ENCODE measurements around the gene LIN52. TPM values are rescaled to one million over a fixed set of nuclear protein-coding genes. Genes with fewer than 3 reads are reported as not detected.

LIN52 gene
- total RNA-seq, 2 donors from 2014 or later, result 7.8 to 8.1 TPM

DNA sequence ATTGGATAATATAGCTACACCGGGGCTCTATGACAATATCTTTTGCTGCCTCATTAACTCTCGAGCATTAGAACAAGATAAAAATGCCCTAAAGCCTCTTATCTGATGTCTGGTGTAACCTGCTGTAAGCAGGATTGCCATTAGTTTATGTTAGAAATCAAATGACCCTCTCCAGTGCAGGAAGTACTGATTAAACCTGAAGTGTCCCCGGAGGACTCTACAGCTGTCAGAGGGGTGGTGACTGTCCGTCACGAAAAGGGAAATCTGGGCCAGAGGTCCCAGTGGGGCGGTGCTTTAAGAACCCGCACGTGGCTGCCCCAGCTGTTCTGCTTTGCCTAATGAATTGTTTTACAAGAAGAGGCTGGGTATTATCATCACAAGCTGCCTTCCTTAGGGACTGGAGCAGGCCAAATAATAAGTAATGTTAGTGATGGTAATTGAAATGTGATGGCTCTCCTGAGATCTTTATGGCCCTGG is 55.7 kb downstream of the LIN52 start:
- 50% methylated on average over 8 of the region's 8 CpGs for WGBS
- Histone ChIP-seq H3K27me3 (replicated peaks; ENCODE audit: insufficient read depth) (no peaks in the 10 kb centered on the region), H3K4me3 (no peak overlapping the region), H3K36me3 (no peaks in the 10 kb centered on the region), H3K27ac (no peak overlapping the region), H3K9me3 (no peaks in the 10 kb centered on the region), H3K4me1 (replicated peaks) (no peaks in the 10 kb centered on the region)
- DNase-seq (ENCODE audit: low spot score), result no peak
- TF ChIP-seq POLR2A (IDR thresholded peaks at IDR 0.05) (no peak), POLR2AphosphoS5 (IDR thresholded peaks at IDR 0.05) (no peak)
- TF ChIP-seq, protein P1, sequence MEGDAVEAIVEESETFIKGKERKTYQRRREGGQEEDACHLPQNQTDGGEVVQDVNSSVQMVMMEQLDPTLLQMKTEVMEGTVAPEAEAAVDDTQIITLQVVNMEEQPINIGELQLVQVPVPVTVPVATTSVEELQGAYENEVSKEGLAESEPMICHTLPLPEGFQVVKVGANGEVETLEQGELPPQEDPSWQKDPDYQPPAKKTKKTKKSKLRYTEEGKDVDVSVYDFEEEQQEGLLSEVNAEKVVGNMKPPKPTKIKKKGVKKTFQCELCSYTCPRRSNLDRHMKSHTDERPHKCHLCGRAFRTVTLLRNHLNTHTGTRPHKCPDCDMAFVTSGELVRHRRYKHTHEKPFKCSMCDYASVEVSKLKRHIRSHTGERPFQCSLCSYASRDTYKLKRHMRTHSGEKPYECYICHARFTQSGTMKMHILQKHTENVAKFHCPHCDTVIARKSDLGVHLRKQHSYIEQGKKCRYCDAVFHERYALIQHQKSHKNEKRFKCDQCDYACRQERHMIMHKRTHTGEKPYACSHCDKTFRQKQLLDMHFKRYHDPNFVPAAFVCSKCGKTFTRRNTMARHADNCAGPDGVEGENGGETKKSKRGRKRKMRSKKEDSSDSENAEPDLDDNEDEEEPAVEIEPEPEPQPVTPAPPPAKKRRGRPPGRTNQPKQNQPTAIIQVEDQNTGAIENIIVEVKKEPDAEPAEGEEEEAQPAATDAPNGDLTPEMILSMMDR (IDR thresholded peaks at IDR 0.05), result no peak
- intact Hi-C loops (cut with DNase I), result no loop called here

GRCh38 chr14:74141703-74142102 is 56.9 kb downstream of the LIN52 start:
- 74% methylated on average over 3 of the region's 3 CpGs for WGBS

DNA sequence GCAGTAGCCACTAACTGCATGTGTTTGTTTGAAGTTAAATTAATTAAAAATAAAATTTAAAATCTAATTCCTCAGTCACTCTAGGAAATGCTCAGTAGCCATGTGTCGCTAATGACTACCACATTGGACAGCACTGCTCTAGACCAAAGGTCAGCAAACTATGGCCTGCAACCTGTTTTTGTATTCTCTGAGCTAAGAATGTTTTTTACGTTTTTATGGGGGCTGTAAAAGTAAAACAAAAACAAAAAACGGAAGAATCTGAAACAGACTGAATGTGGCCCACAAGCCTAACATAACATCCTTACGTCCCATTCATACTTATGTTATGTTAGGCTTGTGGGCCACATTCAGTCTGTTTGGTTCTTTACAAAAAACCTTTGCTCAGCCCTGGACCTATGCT is 57.8 kb downstream of the LIN52 start:
- no peaks in the 10 kb centered on the region for H3K36me3 ChIP-seq
- DNase-seq (ENCODE audit: low spot score), result no peak
- no peak overlapping the region for H3K27ac ChIP-seq
- no peak overlapping the region for H3K4me3 ChIP-seq
- no peak for TF ChIP-seq POLR2AphosphoS5 (IDR thresholded peaks at IDR 0.05)
- intact Hi-C loops (cut with DNase I), result no loop called here
- no peaks in the 10 kb centered on the region for H3K27me3 ChIP-seq (replicated peaks; ENCODE audit: insufficient read depth)
- no peaks in the 10 kb centered on the region for H3K4me1 ChIP-seq (replicated peaks)
- WGBS, result 85% methylated on average over 4 of the region's 4 CpGs
- H3K9me3 ChIP-seq, result no peaks in the 10 kb centered on the region

More at GRCh38 chr14:74141703-74142102, 56.9 kb downstream of the LIN52 start:
- Histone ChIP-seq H3K27ac (no peak overlapping the region), H3K36me3 (no peaks in the 10 kb centered on the region), H3K27me3 (replicated peaks; ENCODE audit: insufficient read depth) (no peaks in the 10 kb centered on the region), H3K4me3 (no peak overlapping the region), H3K4me1 (replicated peaks) (no peaks in the 10 kb centered on the region), H3K9me3 (no peaks in the 10 kb centered on the region)
- intact Hi-C loops (cut with DNase I), result no loop called here
- TF ChIP-seq POLR2A (IDR thresholded peaks at IDR 0.05), result no peak
- no peak for TF ChIP-seq POLR2AphosphoS5 (IDR thresholded peaks at IDR 0.05)
- TF ChIP-seq, protein P1 (IDR thresholded peaks at IDR 0.05), result no peak
- DNase-seq (ENCODE audit: low spot score), result no peak

- 63% methylated on average over 3 of the region's 3 CpGs for WGBS
- H3K27me3 ChIP-seq (replicated peaks; ENCODE audit: insufficient read depth), result no peaks in the 10 kb centered on the region
Measured at GRCh38 chr14:74144789-74145188, 60.0 kb downstream of the LIN52 start.

DNA sequence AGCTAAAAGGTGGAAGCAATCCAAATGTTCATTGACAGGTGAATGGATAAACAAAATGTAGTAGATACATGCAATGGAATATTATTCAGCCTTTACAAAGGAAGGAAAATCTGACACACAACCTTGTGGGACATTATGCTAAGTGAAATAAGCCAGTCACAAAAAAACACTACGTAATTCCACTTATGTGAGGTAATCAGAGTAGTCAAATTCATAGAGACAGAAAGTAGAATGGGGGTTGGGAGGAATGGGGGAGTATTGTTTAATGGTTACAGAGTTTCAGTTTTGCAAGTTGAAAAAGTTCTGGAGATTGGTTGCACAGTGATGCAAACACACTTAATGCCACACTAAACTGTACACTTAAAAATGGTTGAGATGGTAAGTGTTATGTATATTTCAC is 62.8 kb downstream of the LIN52 start:
- Histone ChIP-seq H3K27me3 (replicated peaks; ENCODE audit: insufficient read depth) (no peaks in the 10 kb centered on the region), H3K4me1 (replicated peaks) (no peaks in the 10 kb centered on the region), H3K9me3 (no peaks in the 10 kb centered on the region), H3K4me3 (no peak overlapping the region), H3K36me3 (no peaks in the 10 kb centered on the region), H3K27ac (no peak overlapping the region)
- TF ChIP-seq POLR2AphosphoS5 (IDR thresholded peaks at IDR 0.05), result no peak
- TF ChIP-seq, protein P1 (IDR thresholded peaks at IDR 0.05), result no peak
- intact Hi-C loops (cut with DNase I), result no loop called here
- DNase-seq (ENCODE audit: low spot score), result no peak
- 92% methylated on average over 1 of the region's 1 CpG for WGBS

More at GRCh38 chr14:74144789-74145188, 60.0 kb downstream of the LIN52 start:
- TF ChIP-seq POLR2AphosphoS5 (IDR thresholded peaks at IDR 0.05), result no peak
- no peak overlapping the region for H3K4me3 ChIP-seq
- no peaks in the 10 kb centered on the region for H3K36me3 ChIP-seq
- intact Hi-C loops (cut with DNase I), result no loop called here
- DNase-seq (ENCODE audit: low spot score), result no peak
- H3K4me1 ChIP-seq (replicated peaks), result no peaks in the 10 kb centered on the region
- no peak overlapping the region for H3K27ac ChIP-seq
- no peaks in the 10 kb centered on the region for H3K9me3 ChIP-seq

DNA sequence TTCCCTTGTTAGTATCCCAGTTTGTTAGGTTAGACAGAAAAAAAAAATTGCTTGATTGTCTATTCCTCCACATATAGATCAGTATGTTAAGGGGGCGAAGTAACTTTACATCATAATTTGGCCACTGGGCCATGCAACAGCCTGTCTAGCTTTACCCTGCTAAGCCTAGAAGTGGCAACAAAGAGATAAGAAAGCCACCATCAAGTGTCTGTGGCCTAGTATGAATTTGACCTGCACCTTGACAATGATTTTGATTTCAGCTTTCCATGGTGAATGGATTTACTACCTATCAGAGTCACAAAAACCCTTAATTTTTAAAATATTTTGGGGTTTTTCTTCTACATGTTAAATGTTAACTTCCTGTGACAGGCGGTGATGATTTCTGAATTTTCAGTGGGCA is 63.9 kb downstream of the LIN52 start:
- H3K9me3 ChIP-seq, result no peaks in the 10 kb centered on the region
- no peaks in the 10 kb centered on the region for H3K4me1 ChIP-seq (replicated peaks)
- TF ChIP-seq POLR2AphosphoS5 (IDR thresholded peaks at IDR 0.05) (no peak), POLR2A (IDR thresholded peaks at IDR 0.05) (no peak)
- TF ChIP-seq, protein P1 (IDR thresholded peaks at IDR 0.05), result no peak
- no peaks in the 10 kb centered on the region for H3K27me3 ChIP-seq (replicated peaks; ENCODE audit: insufficient read depth)
- intact Hi-C loops (cut with DNase I), result no loop called here
- 100% methylated on average over 2 of the region's 2 CpGs for WGBS
- H3K36me3 ChIP-seq, result no peaks in the 10 kb centered on the region
- no peak overlapping the region for H3K27ac ChIP-seq
- H3K4me3 ChIP-seq, result no peak overlapping the region
- no peak for DNase-seq (ENCODE audit: low spot score)
